Measurements from ENCODE around the gene PPP2R2B.

The PPP2R2B gene

DNA sequence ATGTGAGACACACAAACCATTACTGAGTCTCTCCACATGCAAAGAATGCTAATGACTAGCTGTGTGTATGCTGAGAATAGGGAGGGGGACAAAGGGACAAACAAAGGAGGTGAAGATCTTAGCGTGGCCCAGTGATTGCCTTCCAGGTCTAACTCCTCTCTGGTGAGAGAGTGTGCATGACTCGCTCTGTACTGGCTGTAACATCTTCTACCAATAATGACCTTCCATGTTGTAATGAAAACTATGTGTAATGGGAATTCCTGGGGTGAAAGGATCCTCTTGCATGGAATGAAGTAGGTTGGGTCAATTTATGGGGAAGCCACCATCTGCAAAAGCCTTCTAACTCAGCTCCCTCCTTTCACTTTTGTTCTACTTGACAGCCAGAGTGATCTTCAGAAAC, 338.1 kb downstream of the PPP2R2B start:
- H3K4me3 ChIP-seq (ENCODE audit: low read depth, low read length) = no peak overlapping the region
- TF ChIP-seq, protein P1, sequence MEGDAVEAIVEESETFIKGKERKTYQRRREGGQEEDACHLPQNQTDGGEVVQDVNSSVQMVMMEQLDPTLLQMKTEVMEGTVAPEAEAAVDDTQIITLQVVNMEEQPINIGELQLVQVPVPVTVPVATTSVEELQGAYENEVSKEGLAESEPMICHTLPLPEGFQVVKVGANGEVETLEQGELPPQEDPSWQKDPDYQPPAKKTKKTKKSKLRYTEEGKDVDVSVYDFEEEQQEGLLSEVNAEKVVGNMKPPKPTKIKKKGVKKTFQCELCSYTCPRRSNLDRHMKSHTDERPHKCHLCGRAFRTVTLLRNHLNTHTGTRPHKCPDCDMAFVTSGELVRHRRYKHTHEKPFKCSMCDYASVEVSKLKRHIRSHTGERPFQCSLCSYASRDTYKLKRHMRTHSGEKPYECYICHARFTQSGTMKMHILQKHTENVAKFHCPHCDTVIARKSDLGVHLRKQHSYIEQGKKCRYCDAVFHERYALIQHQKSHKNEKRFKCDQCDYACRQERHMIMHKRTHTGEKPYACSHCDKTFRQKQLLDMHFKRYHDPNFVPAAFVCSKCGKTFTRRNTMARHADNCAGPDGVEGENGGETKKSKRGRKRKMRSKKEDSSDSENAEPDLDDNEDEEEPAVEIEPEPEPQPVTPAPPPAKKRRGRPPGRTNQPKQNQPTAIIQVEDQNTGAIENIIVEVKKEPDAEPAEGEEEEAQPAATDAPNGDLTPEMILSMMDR (IDR thresholded peaks at IDR 0.05; ENCODE audit: low read depth, low read length) = no peak

DNA sequence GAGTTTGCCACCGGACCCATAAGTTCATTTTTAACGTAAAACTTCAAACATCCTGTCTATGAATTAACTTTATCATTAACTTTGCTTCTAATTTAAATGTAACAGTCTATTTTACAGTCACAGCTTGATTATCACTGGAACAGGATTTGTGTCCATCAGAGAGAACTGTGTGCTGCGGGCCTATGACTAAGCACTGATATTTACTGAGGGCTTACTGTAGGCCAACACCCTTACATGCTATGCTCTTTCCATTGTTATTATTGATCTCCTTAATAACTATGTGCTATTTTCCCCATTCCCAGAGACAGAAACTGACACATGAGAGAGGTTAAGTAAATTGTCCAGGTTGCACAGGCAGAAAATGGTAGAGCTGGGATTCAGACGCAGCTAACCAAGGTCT, 338.6 kb downstream of the PPP2R2B start:
- TF ChIP-seq, protein P1 (IDR thresholded peaks at IDR 0.05; ENCODE audit: low read depth, low read length) = no peak
- H3K4me3 ChIP-seq (ENCODE audit: low read depth, low read length) = no peak overlapping the region

DNA sequence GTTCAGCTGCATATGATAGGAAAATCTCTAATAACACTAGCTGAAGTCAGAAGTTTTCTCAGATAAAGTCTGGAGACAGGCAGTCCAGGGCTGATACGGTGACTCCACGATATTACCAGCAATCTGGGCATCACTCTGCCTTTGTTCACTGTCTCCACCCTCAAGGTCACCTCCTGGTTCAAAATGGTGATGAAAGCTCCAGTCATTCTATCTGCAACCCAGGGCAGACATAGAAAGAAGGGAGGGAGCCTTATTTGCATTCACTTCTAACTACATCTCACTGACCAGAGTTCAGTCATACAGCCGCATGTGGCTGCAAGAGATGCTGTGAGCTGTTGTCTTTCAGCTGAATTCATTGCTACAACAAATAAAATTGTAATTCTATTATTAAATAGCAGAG, 340.1 kb downstream of the PPP2R2B start:
- H3K4me3 ChIP-seq (ENCODE audit: low read depth, low read length) = no peak overlapping the region
- TF ChIP-seq, protein P1 (IDR thresholded peaks at IDR 0.05; ENCODE audit: low read depth, low read length) = no peak

DNA sequence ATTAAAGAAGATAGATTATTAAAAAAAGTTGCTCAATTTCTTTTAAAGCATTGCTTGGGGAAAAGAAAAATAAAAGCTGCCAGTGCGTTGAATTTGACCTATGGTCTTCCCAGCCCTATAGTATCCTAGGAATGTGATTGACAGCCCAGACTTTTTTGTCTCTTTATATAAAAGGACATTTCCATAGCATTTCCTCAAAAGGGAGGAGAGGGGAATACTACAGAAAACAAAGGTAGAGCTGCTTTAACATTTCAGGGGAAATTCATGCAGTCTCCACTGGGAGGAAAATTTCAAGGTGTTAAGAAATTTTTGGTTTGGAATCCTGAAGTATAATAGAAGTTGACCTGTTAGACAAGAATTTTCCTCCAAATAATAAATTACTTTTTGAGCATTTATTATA, 344.7 kb downstream of the PPP2R2B start:
- H3K4me3 ChIP-seq (ENCODE audit: low read depth, low read length) = no peak overlapping the region
- TF ChIP-seq, protein P1 (IDR thresholded peaks at IDR 0.05; ENCODE audit: low read depth, low read length) = no peak

DNA sequence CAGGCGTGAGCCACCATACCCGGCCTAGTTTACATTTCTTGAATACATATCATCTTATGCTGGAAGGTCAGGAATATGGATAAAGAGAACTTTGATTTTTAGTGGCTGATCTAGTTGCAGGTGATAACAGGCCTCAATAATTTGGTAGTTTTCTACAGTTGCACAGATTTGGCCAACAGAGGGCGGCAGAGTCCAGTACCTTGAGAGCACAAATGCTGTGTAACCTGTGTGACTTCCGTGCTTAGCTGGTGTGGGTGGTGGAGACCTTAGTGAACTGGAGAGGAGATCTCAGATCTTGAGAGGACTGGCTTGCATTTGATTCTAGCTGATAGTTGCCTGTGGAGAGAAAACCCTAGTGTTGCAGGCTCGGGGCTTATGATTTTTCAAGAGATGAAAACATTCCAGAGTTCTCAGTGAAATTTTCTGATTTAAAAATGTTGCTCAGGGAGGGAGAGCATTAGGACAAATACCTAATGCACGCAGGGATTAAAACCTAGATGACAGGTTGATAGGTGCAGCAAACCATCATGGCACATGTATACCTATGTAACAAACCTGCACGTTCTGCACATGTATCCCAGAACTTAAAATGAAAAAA, 345.2 kb downstream of the PPP2R2B start:
- H3K4me3 ChIP-seq (ENCODE audit: low read depth, low read length) = no peak overlapping the region
- TF ChIP-seq, protein P1 (IDR thresholded peaks at IDR 0.05; ENCODE audit: low read depth, low read length) = peak; percentile 78
